Mesothelial cell of epicardium (in vitro differentiated cells): Measurements from ENCODE around the gene PI4K2A. TPM values are rescaled to one million over a fixed set of nuclear protein-coding genes. Genes with fewer than 3 reads are reported as not detected.
"Not testable (repeated sequence)": the region's sequence is repeated elsewhere in the genome, so short reads cannot be mapped to it uniquely, and the experiment has no call there.

Experiments
- DNase-seq, 2 experiments: peaks; one replicate each; pipeline ENCODE4 v3.0.0; 2021; ENCODE audit warnings: low spot score in 2 of 2; ENCODE audit not compliant: unreplicated experiment in 2 of 2
- H3K27ac Mint-ChIP-seq: 2 replicates; pipeline ENCODE4 v1.8.0; 2021; ENCODE audit warnings: mixed read lengths
- H3K27me3 Mint-ChIP-seq: 2 replicates; pipeline ENCODE4 v1.8.0; 2021; ENCODE audit warnings: low read depth, mixed read lengths
- H3K36me3 Mint-ChIP-seq: 2 replicates; pipeline ENCODE4 v1.8.0; 2021; ENCODE audit warnings: mixed read lengths
- H3K4me1 Mint-ChIP-seq: 2 replicates; pipeline ENCODE4 v1.8.0; 2021; ENCODE audit warnings: mixed read lengths
- H3K4me3 Mint-ChIP-seq: 2 replicates; pipeline ENCODE4 v1.8.0; 2021; ENCODE audit warnings: mild to moderate bottlenecking, moderate library complexity, mixed read lengths
- H3K9me3 Mint-ChIP-seq: 2 replicates; pipeline ENCODE4 v1.8.0; 2021; ENCODE audit warnings: mixed read lengths
- total RNA-seq: library from RNA; stranded (reverse); gene quantifications from 3 replicates; pipeline ENCODE4 v1.2.1, GENCODE V29; 2021
- TF ChIP-seq, protein P1 (sequence below): fragments of 200-600 bp; sonication (generic); IDR thresholded peaks from one replicate; pipeline ENCODE4 v1.5.0; 2021; ENCODE audit warnings: antibody characterized with exemption; ENCODE audit not compliant: unreplicated experiment

Gene PI4K2A
- total RNA-seq, 1 donor from 2014 or later = 18.7 TPM

DNA sequence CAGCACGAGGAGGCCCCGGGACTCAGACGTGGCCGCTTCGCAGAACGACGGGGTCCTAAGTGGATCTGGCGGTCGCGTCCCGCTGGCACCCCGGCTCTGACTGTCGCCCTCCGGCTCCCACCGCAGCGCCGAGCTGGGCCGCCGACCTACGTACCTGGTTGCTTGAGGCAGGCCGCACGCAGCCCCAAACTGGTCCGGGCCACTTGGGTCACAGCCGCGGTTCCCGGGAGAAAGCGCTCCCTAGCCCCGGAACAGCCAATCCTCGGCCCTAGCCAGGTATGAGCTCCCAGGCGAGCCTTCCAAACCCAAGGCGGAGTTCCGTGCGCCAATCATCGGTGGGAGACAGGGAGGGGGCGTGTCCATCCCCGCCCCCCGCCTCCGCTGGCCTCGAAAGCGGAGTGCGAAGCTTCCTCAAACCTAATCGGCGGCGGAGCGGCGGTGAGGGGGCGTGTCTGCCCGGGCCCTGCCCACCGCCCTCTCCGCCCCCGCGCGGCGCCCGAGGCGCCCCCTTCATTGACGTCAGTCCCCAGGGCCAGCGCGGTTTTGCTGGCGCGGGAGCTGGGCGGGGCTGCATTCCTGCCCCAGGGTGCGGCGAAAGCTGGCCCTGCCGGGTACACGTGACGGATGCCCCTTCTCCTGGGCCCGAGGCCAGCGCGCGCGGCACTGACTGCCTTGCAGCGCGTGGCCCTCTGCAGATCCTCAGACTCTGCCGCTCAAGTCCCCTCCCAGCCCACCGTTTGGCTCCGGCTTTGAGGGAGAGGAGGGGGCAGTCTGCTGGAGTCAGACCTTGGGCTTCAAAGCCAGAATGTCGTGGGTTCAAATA is 46.7 kb downstream of the PI4K2A start, which contains the start of gene AVPI1:
AVPI1 (minus strand) TSS at position 280 of the 823 bp plus-strand sequence. CDS start 7,336 bp downstream, outside the sequence.
- peak; percentile 96 to 99 for DNase-seq
- TF ChIP-seq, protein P1, sequence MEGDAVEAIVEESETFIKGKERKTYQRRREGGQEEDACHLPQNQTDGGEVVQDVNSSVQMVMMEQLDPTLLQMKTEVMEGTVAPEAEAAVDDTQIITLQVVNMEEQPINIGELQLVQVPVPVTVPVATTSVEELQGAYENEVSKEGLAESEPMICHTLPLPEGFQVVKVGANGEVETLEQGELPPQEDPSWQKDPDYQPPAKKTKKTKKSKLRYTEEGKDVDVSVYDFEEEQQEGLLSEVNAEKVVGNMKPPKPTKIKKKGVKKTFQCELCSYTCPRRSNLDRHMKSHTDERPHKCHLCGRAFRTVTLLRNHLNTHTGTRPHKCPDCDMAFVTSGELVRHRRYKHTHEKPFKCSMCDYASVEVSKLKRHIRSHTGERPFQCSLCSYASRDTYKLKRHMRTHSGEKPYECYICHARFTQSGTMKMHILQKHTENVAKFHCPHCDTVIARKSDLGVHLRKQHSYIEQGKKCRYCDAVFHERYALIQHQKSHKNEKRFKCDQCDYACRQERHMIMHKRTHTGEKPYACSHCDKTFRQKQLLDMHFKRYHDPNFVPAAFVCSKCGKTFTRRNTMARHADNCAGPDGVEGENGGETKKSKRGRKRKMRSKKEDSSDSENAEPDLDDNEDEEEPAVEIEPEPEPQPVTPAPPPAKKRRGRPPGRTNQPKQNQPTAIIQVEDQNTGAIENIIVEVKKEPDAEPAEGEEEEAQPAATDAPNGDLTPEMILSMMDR = no peak
- Mint-ChIP-seq H3K4me3 (peak within 1 kb of the TSS; percentile 80), H3K27ac (peak within 1 kb of the TSS; percentile 94), H3K27me3 (no peaks in the 10 kb centered on the region), H3K4me1 (peaks cover 42% of the 10 kb centered on the region), H3K36me3 (no peaks in the 10 kb centered on the region), H3K9me3 (no peaks in the 10 kb centered on the region)

DNA sequence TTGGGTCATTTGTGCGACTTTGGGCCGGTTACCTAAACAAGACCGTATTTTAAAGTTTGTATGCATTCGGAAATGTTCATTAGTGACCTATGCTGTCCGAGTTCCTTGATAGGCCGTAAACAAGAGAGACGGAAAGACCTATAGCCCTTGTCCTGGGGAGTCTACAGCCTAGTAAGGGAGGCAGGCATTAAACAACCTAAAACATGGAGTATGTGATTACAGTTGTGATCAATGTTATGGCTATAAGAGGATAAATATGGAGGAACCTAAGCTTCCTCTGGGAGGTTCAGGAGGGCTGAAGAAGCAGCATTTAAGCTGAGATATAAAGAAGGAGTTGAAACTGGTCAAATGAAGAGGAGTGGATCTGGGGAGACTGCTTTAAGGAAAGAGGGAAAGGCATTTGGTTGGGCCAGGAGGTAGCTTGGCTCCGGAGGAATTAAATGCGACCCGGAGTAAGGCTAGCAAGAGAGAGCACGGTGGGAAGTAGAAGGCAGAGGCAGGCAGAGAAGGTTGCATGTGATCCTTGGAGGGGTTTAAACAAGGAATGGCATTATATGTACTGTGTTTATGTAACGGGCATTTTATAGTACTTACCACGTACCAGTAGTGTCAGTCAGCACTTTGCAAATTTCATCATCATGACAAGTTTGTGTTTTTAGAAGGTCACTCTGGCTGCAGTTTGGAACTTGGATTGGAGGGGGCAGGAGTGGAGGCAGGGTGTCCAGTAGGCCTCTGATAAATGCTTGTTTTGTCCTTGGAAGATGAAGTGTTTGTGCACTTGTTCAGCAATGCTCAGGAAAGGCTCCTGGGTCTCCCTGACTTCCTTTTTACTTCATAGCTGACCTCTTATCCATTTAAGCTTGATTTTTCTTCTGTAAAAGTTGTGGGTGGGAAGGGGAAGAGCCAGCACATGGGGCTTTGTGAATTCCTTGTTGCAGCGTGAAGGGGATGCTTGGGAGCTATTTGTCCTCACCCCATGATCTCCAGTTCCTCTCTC is 47.6 kb downstream of the PI4K2A start:
- TF ChIP-seq, protein P1 = no peak
- DNase-seq = no peak
- H3K4me1 Mint-ChIP-seq = peaks cover 39% of the 10 kb centered on the region
- no peaks in the 10 kb centered on the region for H3K27me3 Mint-ChIP-seq
- H3K36me3 Mint-ChIP-seq = no peaks in the 10 kb centered on the region
- H3K4me3 Mint-ChIP-seq = peak overlapping the region; percentile 56
- peak overlapping the region; percentile 94 for H3K27ac Mint-ChIP-seq
- peaks cover 4% of the 10 kb centered on the region for H3K9me3 Mint-ChIP-seq

DNA sequence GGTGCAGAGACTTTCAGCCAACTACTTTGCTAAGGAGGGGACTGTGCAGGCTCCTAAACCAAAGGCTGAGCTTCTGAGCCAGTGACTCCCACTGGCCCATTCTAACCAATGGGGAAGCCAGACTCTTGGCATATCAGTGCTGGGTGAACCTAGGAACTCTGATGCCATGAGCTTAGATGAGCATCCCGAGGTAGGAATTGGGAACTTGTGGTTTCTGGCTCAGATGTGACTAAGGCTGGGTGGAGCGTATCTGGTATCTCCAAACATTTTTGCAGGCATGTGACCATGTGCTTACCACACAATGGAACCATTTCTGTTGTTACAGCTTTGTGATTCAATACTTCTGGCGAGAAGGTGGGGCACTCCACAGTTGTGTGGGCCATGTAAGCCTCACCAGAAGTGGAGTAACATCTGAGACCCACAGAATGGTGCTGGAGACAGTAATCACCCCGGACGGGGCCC is 49.1 kb downstream of the PI4K2A start:
- TF ChIP-seq, protein P1 = no peak
- H3K4me1 Mint-ChIP-seq = peaks cover 27% of the 10 kb centered on the region

DNA sequence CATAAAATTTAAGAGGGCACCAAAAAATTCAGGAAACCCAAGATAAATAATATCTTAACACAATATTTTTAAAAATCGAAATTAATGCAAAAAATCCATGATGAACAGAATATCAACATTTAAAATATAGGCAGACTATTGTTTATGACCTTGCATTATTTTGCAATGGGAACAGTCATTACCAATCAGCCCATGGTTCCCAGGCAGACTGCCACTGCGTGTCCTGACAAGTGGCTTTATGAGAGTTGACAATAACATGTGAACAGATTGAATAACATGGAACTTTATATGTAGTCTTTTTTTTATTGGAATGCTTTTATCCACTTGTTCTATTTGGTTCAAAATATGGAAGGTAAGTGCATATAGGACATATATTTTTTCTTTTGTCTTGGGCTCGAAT is 49.7 kb downstream of the PI4K2A start:
- H3K9me3 Mint-ChIP-seq = peaks cover 4% of the 10 kb centered on the region
- H3K27me3 Mint-ChIP-seq = no peaks in the 10 kb centered on the region
- H3K4me1 Mint-ChIP-seq = peaks cover 22% of the 10 kb centered on the region
- no peak overlapping the region for H3K27ac Mint-ChIP-seq
- no peak overlapping the region for H3K4me3 Mint-ChIP-seq
- TF ChIP-seq, protein P1 = no peak
- DNase-seq = no peak
- no peaks in the 10 kb centered on the region for H3K36me3 Mint-ChIP-seq

More for the DNA sequence above, 49.1 kb downstream of the PI4K2A start:
- Mint-ChIP-seq H3K27me3 (no peaks in the 10 kb centered on the region), H3K27ac (no peak overlapping the region), H3K36me3 (no peaks in the 10 kb centered on the region), H3K4me3 (no peak overlapping the region), H3K9me3 (peaks cover 4% of the 10 kb centered on the region)
- no peak for DNase-seq

DNA sequence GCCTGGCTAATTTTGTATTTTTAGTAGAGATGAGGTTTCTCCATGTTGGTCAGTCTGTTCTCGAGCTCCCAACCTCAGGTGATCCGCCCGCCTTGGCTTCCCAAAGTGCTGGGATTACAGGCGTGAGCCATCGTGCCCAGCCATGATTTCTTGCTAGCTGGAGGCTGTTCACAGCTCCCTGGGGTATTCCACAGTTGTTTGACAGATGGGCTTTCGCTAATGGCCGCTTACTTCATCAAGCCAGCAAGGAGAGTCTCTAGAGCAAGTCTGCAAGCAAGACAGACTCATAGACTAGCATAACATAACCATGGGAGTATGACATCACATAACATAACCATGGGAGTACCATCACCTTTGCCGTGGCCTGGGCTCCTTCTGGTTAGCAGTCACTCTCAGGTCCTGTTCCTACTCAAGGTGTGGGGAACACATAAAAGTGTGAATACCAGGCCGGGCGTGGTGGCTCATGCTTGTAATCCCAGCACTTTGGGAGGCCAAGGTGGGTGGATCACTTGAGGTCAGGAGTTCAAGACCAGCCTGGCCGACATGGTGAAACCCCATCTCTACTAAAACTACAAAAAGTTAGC is 57.7 kb downstream of the PI4K2A start:
- not testable (repeated sequence) for H3K27ac Mint-ChIP-seq, DNase-seq, H3K4me1 Mint-ChIP-seq, H3K27me3 Mint-ChIP-seq, H3K36me3 Mint-ChIP-seq, H3K4me3 Mint-ChIP-seq, H3K9me3 Mint-ChIP-seq
